Brain microvascular endothelial cell (primary cell): ENCODE data around the gene ZNF594.
"Not testable (repeated sequence)": the region's sequence is repeated elsewhere in the genome, so short reads cannot be mapped to it uniquely, and the experiment has no call there.

Source experiments
- DNase-seq: peaks from one replicate; pipeline ENCODE4 v3.0.0-alpha.2; 2020
- H3K27ac ChIP-seq: fragments of 250-450 bp; sonication (Bioruptor Pico); 2 replicates; pipeline ENCODE4 v1.5.1; 2020; ENCODE audit warnings: mild to moderate bottlenecking, moderate library complexity
- H3K27me3 ChIP-seq: fragments of 250-450 bp; sonication (Bioruptor Pico); replicated peaks from 2 replicates; pipeline ENCODE4 v1.5.1; 2020; ENCODE audit warnings: mild to moderate bottlenecking
- H3K36me3 ChIP-seq: fragments of 250-450 bp; sonication (Bioruptor Pico); replicated peaks from 2 replicates; pipeline ENCODE4 v1.5.1; 2020; ENCODE audit warnings: mild to moderate bottlenecking
- H3K4me3 ChIP-seq: 2 replicates; pipeline ENCODE4 v1.5.1; 2011; ENCODE audit warnings: low read depth, mild to moderate bottlenecking, control low read depth, low read length, moderate library complexity
- in situ Hi-C: cut with HindIII; loops from 2 replicates; pipeline ENCODE4 v1.10.0; 2017; ENCODE audit warnings: low sequenced_read_pairs, low pct_ligation_motif_present
- TF ChIP-seq, protein P1 (sequence below): IDR thresholded peaks from 2 replicates; pipeline ENCODE4 v1.5.1; 2011; ENCODE audit warnings: low read depth, mild to moderate bottlenecking, moderate library complexity, low read length, control low read depth, inconsistent platforms; ENCODE audit errors: missing control alignments

The ZNF594 gene

DNA sequence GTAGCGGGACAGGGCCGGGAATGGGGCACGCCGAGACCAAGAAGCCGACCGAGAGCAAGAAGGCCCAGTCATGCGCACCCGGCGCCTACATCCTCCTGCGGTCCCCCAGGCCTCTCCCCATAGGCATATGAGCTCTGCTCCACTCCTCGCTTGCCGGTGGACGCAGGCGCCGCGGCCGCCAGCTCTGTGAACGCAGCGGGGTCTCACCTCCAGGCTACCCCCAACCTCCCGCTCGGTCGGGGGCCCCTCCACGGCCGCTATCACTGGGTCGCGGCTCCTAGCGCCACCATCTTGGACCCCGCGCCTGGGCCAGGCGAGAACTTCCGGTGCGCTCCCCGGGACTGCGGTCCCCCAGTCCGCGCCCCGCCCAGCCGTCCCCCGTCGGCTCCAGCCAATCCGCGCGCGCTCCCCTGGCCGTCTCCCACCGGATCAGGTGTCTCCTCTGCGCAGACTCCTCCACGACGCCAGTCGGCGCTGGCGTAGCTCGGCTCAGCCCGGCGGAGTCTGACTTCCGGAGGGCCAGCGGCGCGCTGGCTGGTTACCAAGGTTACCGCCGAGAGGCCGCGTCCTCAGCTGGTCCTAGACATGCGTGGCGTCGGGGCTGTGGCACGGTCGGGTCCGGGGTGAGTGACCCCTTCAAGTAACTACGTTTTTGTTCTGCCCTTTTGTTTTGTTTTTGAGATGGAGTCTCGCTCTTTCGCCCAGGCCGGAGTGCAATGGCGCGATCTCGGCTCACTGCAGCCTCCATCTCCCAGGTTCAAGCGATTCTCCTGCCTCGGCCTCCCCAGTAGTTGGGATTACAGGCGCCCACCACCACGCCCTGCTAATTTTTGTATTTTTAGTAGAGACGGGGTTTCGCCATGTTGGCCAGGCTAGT is at the start of gene ZNF594:
ZNF594 (minus strand) TSS at position 328 of the 877 bp plus-strand sequence. CDS start 7,612 bp downstream, outside the sequence.
- TF ChIP-seq, protein P1, sequence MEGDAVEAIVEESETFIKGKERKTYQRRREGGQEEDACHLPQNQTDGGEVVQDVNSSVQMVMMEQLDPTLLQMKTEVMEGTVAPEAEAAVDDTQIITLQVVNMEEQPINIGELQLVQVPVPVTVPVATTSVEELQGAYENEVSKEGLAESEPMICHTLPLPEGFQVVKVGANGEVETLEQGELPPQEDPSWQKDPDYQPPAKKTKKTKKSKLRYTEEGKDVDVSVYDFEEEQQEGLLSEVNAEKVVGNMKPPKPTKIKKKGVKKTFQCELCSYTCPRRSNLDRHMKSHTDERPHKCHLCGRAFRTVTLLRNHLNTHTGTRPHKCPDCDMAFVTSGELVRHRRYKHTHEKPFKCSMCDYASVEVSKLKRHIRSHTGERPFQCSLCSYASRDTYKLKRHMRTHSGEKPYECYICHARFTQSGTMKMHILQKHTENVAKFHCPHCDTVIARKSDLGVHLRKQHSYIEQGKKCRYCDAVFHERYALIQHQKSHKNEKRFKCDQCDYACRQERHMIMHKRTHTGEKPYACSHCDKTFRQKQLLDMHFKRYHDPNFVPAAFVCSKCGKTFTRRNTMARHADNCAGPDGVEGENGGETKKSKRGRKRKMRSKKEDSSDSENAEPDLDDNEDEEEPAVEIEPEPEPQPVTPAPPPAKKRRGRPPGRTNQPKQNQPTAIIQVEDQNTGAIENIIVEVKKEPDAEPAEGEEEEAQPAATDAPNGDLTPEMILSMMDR = peak; percentile 79
- peak within 1 kb of the TSS; percentile 77 for H3K27ac ChIP-seq
- peak within 1 kb of the TSS; percentile 80 for H3K4me3 ChIP-seq
- peak; percentile 93 for DNase-seq
- peaks cover 3% of the 10 kb centered on the region for H3K36me3 ChIP-seq
- in situ Hi-C loops = no loop called here
- H3K27me3 ChIP-seq = no peaks in the 10 kb centered on the region

DNA sequence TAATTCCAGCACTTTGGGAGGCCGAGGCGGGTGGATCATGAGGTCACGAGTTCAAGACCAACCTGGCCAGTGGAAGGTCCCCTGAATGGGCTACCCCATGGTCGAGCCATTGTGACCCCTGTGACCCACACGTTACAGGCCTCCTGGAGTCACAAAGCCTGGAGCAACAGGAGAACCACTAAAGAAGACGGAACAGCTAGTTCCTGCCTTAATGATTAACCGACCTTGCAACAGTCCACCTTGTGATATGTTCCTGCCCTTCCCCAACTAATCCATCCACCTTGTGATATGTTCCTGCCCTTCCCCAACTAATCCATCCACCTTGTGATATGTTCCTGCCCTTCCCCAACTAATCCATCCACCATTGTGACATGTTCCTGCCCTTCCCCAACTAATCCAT is 48.1 kb upstream of the ZNF594 start:
- H3K4me3 ChIP-seq, in situ Hi-C loops, DNase-seq, H3K36me3 ChIP-seq, H3K27ac ChIP-seq, H3K27me3 ChIP-seq: not testable (repeated sequence)

DNA sequence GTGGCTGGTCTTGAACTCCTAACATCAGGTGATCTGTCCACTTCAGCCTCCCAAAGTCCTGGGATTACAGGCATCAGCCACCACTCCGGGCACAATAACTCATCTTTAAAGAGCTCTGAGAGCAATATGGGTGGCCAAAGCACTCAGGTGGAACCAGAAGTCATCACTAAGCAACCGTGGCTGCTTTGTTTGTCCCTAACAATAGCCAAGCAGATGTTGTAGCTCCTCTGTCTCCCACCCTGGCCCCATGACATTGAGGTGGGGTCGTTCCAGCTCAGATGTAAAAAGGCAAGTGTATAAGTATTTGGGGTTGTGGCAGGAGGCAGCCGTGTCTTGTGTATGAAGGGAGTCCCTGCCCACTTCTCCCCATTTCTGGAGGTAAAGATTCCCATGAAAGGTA is 46.7 kb upstream of the ZNF594 start:
- H3K4me3 ChIP-seq = no peak overlapping the region
- no peaks in the 10 kb centered on the region for H3K36me3 ChIP-seq
- no peaks in the 10 kb centered on the region for H3K27me3 ChIP-seq
- no peak overlapping the region for H3K27ac ChIP-seq
- in situ Hi-C loops = no loop called here
- TF ChIP-seq, protein P1 = no peak
- DNase-seq = no peak

DNA sequence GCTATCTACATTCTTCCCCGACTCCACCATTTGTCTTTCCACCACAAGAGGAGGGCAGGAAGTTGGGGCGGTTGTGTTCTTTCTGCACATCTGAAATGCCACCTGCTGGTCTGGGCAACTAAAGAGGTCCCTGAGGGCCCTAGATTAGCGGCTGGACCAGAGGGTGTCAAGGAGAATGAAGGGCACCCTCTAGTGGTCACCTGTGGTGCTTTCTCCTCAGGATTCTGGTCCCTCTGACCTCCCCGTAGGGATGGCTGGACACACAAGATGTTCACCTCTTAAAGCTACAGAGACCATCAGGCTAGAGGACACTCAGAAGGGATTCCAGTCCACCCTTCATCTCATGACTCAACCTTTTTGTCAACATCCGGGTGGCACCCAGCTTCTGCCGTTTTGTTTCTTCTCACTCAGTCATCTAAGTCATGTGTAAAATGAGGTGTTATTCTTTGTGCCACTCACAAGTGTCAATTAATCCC is 45.9 kb upstream of the ZNF594 start:
- Histone ChIP-seq H3K27me3 (no peaks in the 10 kb centered on the region), H3K4me3 (no peak overlapping the region), H3K36me3 (no peaks in the 10 kb centered on the region), H3K27ac (no peak overlapping the region)
- TF ChIP-seq, protein P1 = peak; percentile 80
- peak; percentile 34 for DNase-seq
- in situ Hi-C loops = no loop called here

DNA sequence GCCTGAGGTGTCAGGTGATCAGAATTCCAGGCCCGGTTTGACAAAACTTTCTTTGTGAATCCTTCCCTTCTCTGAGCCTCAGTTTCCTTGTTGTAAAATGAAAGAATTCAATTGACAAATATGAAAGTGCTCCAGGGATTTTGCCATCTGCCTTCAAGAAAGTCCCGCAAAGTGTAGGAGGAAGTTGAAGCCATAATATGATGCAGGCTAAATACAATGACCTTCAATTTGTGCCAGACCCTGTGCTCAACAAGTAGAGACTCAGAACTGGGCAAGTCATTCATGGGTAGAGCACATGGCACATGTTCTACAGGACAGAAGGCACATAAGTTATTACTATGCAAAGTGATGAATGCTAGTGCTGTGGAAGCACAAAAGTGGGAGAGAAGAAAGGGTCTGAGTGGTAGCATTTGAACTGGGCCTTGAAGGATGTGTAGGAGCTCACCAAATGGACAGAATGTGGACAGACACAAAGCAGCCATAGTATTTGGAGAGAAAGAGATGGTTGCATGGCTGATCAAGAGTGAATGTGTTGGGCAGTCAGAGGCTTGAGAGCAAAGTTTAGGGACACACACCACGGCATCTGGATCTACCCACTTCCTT is 45.4 kb upstream of the ZNF594 start:
- TF ChIP-seq, protein P1 = no peak
- Histone ChIP-seq H3K27me3 (no peaks in the 10 kb centered on the region), H3K4me3 (no peak overlapping the region), H3K36me3 (no peaks in the 10 kb centered on the region), H3K27ac (no peak overlapping the region)
- in situ Hi-C loops = no loop called here
- DNase-seq = no peak
